ENCODE results near the gene B3GAT2. TPM values are rescaled to one million over a fixed set of nuclear protein-coding genes. Genes with fewer than 3 reads are reported as not detected.

Gene B3GAT2
- total and polyA plus RNA-seq, 2 of the 13 experiments (the other 11 are each of a cell fraction or from before 2014, with no cell fraction given): 0.01 to 0.02 TPM

DNA sequence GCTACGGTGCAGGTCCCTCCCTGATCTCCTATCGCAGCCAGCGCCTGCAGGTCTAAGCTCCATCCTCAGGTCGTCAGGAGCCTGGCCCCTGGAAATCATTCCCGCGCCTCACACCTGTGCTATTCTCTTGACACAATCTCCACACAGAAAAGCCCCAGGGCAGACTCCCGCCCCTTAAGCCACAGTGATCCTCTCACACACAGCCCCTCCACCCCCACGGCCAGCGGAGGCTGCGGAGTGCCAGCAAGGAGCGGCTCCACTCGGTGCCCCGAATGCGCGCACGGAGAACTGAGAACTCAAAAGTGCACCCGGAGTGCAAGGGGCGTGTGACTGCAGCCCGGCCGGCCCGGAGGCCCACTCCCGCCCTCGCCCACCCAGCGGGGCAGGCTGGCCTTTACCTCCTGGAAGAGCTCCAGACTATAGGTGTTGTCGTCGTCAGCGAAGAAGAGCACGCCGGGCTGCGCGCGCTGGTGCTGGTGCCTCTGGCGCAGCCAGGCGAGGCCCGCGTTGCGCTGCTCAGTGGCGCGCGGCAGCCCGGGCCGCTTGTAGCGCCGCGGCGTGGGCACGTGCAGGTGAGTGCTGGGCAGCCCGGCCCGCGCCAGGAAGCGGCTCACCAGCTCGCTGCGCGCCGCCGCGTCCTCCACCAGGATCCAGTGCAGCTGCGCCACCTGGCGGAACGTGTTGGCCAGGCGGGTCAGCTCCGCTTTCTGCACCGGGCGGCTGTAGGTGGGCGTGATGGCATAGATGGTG lies 1.2 kb downstream of the B3GAT2 start (continued):
- TF ChIP-seq ZMYM3 (CRISPR knock-in tag; IDR thresholded peaks at IDR 0.05) (no peak), HHEX (CRISPR knock-in tag; IDR thresholded peaks at IDR 0.05) (no peak), ZNF589 (CRISPR knock-in tag; conservative IDR thresholded peaks at IDR 0.05) (no peak), SMC3 (IDR thresholded peaks at IDR 0.05; ENCODE audit: low read length) (peak; percentile 12; the same call in 1 of the 2 replicates), ZBTB38 (CRISPR knock-in tag; IDR thresholded peaks at IDR 0.05) (no peak), PHF20 (CRISPR knock-in tag; IDR thresholded peaks at IDR 0.05) (no peak), ZFYVE20 (CRISPR knock-in tag; IDR thresholded peaks at IDR 0.05; ENCODE audit: borderline replicate concordance, low read depth) (no peak), FOXJ3 (CRISPR knock-in tag; IDR thresholded peaks at IDR 0.05; ENCODE audit: borderline replicate concordance) (no peak), ZNF331 (CRISPR knock-in tag; IDR thresholded peaks at IDR 0.05) (peak; percentile 51; the same call in 1 of the 2 replicates), NFKBIZ (CRISPR knock-in tag; IDR thresholded peaks at IDR 0.05) (no peak), ZNF274 (CRISPR knock-in tag; IDR thresholded peaks at IDR 0.05) (peak; percentile 58; the same call in 1 of the 2 replicates), ZNF24 (IDR thresholded peaks at IDR 0.05) (no peak), KMT2B (CRISPR knock-in tag; IDR thresholded peaks at IDR 0.05) (no peak; the same call in 1 of the 2 replicates), RCOR2 (CRISPR knock-in tag; IDR thresholded peaks at IDR 0.05) (no peak)
- TF ChIP-seq, protein P1, sequence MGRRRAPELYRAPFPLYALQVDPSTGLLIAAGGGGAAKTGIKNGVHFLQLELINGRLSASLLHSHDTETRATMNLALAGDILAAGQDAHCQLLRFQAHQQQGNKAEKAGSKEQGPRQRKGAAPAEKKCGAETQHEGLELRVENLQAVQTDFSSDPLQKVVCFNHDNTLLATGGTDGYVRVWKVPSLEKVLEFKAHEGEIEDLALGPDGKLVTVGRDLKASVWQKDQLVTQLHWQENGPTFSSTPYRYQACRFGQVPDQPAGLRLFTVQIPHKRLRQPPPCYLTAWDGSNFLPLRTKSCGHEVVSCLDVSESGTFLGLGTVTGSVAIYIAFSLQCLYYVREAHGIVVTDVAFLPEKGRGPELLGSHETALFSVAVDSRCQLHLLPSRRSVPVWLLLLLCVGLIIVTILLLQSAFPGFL (CRISPR knock-in tag; IDR thresholded peaks at IDR 0.05): 0 out of 2 replicates have a peak, but pooled peaks have one; percentile 68
- TF ChIP-seq, protein P2, sequence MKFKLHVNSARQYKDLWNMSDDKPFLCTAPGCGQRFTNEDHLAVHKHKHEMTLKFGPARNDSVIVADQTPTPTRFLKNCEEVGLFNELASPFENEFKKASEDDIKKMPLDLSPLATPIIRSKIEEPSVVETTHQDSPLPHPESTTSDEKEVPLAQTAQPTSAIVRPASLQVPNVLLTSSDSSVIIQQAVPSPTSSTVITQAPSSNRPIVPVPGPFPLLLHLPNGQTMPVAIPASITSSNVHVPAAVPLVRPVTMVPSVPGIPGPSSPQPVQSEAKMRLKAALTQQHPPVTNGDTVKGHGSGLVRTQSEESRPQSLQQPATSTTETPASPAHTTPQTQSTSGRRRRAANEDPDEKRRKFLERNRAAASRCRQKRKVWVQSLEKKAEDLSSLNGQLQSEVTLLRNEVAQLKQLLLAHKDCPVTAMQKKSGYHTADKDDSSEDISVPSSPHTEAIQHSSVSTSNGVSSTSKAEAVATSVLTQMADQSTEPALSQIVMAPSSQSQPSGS (CRISPR knock-in tag; IDR thresholded peaks at IDR 0.05): no peak
- TF ChIP-seq, protein P3, sequence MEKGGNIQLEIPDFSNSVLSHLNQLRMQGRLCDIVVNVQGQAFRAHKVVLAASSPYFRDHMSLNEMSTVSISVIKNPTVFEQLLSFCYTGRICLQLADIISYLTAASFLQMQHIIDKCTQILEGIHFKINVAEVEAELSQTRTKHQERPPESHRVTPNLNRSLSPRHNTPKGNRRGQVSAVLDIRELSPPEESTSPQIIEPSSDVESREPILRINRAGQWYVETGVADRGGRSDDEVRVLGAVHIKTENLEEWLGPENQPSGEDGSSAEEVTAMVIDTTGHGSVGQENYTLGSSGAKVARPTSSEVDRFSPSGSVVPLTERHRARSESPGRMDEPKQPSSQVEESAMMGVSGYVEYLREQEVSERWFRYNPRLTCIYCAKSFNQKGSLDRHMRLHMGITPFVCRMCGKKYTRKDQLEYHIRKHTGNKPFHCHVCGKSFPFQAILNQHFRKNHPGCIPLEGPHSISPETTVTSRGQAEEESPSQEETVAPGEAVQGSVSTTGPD (CRISPR knock-in tag; IDR thresholded peaks at IDR 0.05): no peak
- TF ChIP-seq, protein P4, sequence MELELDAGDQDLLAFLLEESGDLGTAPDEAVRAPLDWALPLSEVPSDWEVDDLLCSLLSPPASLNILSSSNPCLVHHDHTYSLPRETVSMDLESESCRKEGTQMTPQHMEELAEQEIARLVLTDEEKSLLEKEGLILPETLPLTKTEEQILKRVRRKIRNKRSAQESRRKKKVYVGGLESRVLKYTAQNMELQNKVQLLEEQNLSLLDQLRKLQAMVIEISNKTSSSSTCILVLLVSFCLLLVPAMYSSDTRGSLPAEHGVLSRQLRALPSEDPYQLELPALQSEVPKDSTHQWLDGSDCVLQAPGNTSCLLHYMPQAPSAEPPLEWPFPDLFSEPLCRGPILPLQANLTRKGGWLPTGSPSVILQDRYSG (CRISPR knock-in tag; IDR thresholded peaks at IDR 0.05): peak; percentile 69; the same call in 1 of the 2 replicates

Measured in HepG2 (cell line).